Activated T-helper 1 cell treated with anti-CD3 and anti-CD28 coated beads, Interleukin-12 subunit alpha, Interleukin-12 subunit beta, Interleukin-2, Interleukin-4 antibody, amounts not matched to agents 30 ng/mL and 10 ng/mL and 1 ng/mL, durations not matched to agents 14 hours and 24 hours and 36 hours (primary cell): ENCODE data around the gene CLIC4. TPM values are rescaled to one million over a fixed set of nuclear protein-coding genes. Genes with fewer than 3 reads are reported as not detected.
A peak's percentile ranks its signal among the peaks of the same experiment; 100 is the strongest.
"Not testable (repeated sequence)": the region's sequence is repeated elsewhere in the genome, so short reads cannot be mapped to it uniquely, and the experiment has no call there.

Experiments
- DNase-seq: peaks from one replicate; pipeline ENCODE4 v3.0.0; 2021; ENCODE audit warnings: low spot score
- H3K27ac Mint-ChIP-seq: one replicate; pipeline ENCODE4 v1.8.0; 2021; ENCODE audit warnings: mild to moderate bottlenecking, mixed read lengths
- H3K27me3 Mint-ChIP-seq: one replicate; pipeline ENCODE4 v1.8.0; 2022; ENCODE audit warnings: mild to moderate bottlenecking, moderate library complexity, mixed read lengths; ENCODE audit not compliant: insufficient read depth
- H3K36me3 Mint-ChIP-seq: one replicate; pipeline ENCODE4 v1.8.0; 2021; ENCODE audit warnings: low read depth, mixed read lengths
- H3K4me1 Mint-ChIP-seq: one replicate; pipeline ENCODE4 v1.8.0; 2021; ENCODE audit warnings: low read depth, mixed read lengths
- H3K4me3 Mint-ChIP-seq: one replicate; pipeline ENCODE4 v1.8.0; 2021; ENCODE audit warnings: mild to moderate bottlenecking, moderate library complexity, mixed read lengths
- H3K9me3 Mint-ChIP-seq: one replicate; pipeline ENCODE4 v1.8.0; 2021; ENCODE audit warnings: mixed read lengths
- intact Hi-C: fragments of 100-400 bp; cut with micrococcal nuclease; formaldehyde crosslinking; loops from one replicate; pipeline ENCODE4 v1.15.1; 2024
- total RNA-seq: library from RNA; stranded (reverse); gene quantifications from 2 replicates; pipeline ENCODE4 v1.2.3, GENCODE V29; 2022

Gene CLIC4
- total RNA-seq, 1 donor from 2014 or later, result 16.8 TPM

DNA sequence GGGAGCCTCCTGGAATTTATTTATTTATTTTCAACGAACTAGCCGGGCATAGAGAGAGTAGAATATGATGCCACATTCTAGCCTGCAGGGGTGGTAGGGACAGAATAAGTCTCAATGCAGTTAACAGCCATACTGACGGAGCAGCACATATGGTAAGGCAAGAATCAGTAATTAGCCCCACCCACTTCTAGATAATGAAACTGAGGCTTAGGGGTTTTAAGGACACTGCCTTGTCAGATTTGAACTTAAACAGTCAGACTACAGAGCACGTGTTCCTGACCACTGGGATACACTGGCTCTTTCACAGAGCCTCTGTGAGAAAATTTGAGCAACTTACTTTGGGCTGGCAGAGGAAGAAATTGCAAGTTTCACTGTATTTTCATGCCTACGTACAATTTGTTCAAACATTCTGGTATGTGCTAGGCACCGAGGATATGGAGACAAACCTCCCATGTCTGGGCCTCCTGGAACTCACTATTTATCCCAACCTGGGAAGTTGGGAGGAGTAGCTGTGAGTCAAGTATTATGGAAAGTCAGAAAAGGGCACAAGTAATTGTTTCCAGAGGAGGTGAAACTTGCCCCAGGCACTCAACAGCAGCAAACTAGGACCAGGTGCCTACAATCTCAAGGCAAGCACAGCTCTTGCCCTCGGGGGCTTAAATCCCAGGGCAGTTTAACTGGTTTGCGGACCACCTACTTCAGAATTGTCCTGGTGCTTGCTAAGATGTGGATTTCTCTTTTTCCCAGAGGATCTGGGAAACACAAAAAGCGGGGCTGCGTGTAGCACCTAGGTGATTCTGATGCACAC is 1.6 kb upstream of the CLIC4 start:
- H3K4me1 Mint-ChIP-seq, result peaks cover 47% of the 10 kb centered on the region

DNA sequence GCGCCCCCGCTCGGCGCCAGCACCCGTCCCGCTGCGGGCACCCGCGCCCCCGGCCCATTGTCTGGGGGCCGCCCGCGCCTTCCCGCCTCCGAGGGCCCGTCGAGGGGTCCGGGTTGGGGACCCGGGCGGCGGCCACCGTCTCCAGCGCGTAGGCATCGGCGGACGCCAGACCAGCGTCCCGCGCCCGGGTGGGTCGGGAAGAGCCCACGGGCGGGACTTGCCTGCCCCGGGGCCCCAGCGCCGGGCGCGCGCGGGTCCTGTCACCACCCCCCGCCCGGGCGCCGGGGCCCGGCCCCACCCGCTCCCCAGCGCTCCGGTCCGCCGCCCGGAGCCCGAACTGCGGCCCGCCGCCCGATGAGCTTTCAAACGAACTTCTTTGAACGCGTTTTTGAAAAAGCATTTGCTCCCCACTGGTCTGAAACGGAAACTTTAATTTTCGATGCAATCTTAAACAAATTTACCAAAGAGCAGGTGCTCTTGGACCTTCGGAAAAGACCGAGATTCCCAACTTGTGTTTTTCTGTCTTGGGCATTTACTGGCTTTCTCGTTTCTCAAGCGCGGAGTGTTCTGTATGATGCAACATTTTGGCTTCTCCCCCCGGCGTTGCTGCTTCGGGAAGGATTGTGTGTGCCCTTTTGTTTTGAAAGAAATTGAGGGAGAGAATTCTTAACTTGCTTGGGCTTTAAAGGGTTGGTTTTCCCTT is 615 bp downstream of the CLIC4 start:
- intact Hi-C loops, result loop anchor here (1.0 to 10.0 kb wide), 11 partner anchors 15 to 789 kb away; partner anchors contain the start of genes IFNLR1, NIPAL3, PNRC2 and RCAN3
- Mint-ChIP-seq H3K36me3 (peaks cover 11% of the 10 kb centered on the region), H3K4me3 (peak overlapping the region; percentile 93), H3K9me3 (no peaks in the 10 kb centered on the region), H3K4me1 (peaks cover 60% of the 10 kb centered on the region), H3K27ac (peak overlapping the region; percentile 91), H3K27me3 (peaks cover 2% of the 10 kb centered on the region)
- peak; percentile 27 for DNase-seq

More for the DNA sequence above, 1.6 kb upstream of the CLIC4 start:
- DNase-seq, result no peak
- intact Hi-C loops, result loop anchor here (2.0 to 10.0 kb wide), 7 partner anchors 13 to 559 kb away; partner anchors contain the start of genes IFNLR1, NIPAL3 and STPG1
- Mint-ChIP-seq H3K27ac (peak overlapping the region; percentile 44), H3K9me3 (no peaks in the 10 kb centered on the region), H3K36me3 (peaks cover 5% of the 10 kb centered on the region), H3K4me3 (peak overlapping the region; percentile 62), H3K27me3 (peaks cover 2% of the 10 kb centered on the region)

DNA sequence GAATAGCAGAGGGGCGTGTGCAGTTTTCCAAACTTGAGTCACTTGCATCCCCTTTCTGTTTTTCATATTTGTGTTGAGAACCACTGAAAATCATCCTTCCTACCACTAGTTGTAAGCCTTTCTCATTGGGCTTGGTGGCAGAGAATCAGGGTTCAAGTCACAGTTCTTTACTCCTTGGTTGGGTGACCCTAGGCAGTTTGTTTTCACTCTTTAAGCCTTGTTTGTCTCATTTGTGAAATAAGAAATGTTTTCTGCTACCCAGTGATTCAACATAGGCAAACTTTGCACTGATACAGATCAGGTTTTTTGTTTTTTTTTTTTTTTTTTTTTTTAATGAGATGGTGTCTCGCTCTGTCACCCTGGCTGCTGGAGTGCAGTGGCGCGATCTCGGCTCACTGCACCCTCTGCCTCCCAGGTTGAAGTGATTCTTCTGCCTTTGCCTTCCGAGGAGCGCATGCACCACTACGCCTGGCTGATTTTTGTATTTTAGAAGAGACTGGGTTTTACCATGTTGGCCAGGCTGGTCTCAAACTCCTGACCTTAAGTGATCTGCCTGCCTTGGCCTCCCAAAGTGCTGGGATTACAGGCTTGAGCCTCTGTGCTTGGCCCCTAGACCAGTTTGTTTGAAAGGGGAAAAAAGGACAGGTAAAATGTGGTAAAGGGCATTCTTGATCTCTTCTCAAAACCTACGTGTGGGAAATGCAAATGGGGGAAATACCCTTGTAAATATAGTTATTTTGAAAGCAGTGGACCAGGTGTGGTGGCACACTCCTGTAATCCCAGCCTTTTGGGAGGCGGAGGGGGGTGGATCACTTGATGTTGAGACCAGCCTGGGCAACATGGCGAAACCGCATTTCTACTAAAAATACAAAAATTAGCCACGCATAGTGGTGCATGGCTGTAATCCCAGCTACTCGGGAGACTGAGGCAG is 3.2 kb downstream of the CLIC4 start:
- intact Hi-C loops, result loop anchor here (5.0 to 10.0 kb wide), 5 partner anchors 211 to 791 kb away; partner anchors contain the start of genes IFNLR1, NIPAL3, PNRC2 and RCAN3
- H3K4me3 Mint-ChIP-seq, result peak overlapping the region; percentile 59
- peaks cover 43% of the 10 kb centered on the region for H3K4me1 Mint-ChIP-seq
- H3K36me3 Mint-ChIP-seq, result peaks cover 11% of the 10 kb centered on the region
- H3K27me3 Mint-ChIP-seq, result no peaks in the 10 kb centered on the region
- H3K9me3 Mint-ChIP-seq, result no peaks in the 10 kb centered on the region
- no peak for DNase-seq
- H3K27ac Mint-ChIP-seq, result peak overlapping the region; percentile 52

DNA sequence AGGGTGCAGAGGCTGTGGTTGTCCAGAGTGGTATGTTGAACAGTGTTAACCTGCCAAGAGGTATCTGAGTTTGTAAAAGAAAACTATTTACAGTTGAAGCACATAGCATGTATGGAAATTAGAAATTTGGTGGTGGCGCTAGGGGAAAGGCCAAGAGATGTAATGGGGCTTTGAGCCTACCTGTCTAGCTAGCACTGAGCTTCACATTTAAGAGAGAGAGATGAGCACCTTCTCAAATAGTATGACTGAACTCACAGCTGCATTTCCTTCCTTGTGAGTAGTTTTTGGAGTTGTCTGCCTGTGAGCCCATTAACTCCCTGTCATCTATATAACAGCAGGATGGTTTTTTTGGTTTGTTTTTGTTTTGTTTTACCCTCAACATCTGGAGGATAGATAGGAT is 4.0 kb downstream of the CLIC4 start:
- no peaks in the 10 kb centered on the region for H3K27me3 Mint-ChIP-seq
- peaks cover 36% of the 10 kb centered on the region for H3K4me1 Mint-ChIP-seq
- no peak overlapping the region for H3K27ac Mint-ChIP-seq
- intact Hi-C loops, result loop anchor here (5.0 to 10.0 kb wide), 5 partner anchors 212 to 792 kb away; partner anchors contain the start of genes IFNLR1, NIPAL3, PNRC2 and RCAN3
- H3K36me3 Mint-ChIP-seq, result peaks cover 11% of the 10 kb centered on the region
- no peak for DNase-seq
- no peaks in the 10 kb centered on the region for H3K9me3 Mint-ChIP-seq
- H3K4me3 Mint-ChIP-seq, result no peak overlapping the region

DNA sequence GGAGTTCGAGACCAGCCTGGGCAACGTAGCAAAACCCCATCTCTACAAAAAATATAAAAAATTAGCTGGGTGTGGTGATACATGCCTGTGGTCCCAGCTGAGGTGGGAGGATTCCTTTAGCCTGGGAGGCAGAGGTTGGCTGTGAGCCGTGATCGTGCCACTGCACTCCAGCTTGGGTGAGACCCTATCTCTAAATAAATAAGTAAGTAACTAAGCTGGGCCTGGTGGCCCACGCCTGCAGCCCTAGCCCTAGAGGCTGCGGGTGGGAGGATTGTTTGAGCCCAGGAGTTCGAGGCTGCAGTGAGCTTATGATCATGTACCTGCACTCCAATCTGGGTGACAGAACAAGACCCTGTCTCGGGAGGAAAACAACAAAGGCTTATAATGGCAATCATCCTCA is 4.6 kb downstream of the CLIC4 start:
- H3K27me3 Mint-ChIP-seq, result no peaks in the 10 kb centered on the region
- no peaks in the 10 kb centered on the region for H3K9me3 Mint-ChIP-seq
- no peak overlapping the region for H3K27ac Mint-ChIP-seq
- no peak for DNase-seq
- peaks cover 36% of the 10 kb centered on the region for H3K4me1 Mint-ChIP-seq
- no peak overlapping the region for H3K4me3 Mint-ChIP-seq
- intact Hi-C loops, result loop anchor here (5.0 to 10.0 kb wide), 5 partner anchors 213 to 793 kb away; partner anchors contain the start of genes IFNLR1, NIPAL3, PNRC2 and RCAN3
- peaks cover 11% of the 10 kb centered on the region for H3K36me3 Mint-ChIP-seq

DNA sequence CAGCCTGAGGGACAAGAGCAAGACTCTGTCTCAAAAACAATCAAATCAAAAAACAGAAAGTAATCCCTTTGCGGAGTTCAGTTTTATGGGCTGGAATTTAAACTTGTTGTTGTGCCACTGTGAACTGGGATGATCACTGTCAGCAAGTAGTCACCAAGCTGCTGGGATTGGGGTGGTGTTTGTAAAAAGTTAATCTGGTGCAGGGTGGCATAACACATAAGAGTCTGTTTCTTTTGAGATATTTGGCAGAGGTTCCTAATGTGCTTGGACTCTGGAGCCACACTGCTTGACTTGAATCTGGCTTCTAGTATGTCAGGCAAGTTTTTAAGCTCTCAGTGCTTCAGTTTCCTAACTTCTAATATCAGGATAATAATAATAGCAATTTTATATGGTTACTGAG is 6.6 kb downstream of the CLIC4 start:
- Mint-ChIP-seq H3K9me3 (no peaks in the 10 kb centered on the region), H3K27me3 (no peaks in the 10 kb centered on the region), H3K36me3 (peaks cover 7% of the 10 kb centered on the region), H3K4me3 (no peak overlapping the region), H3K27ac (no peak overlapping the region), H3K4me1 (peaks cover 26% of the 10 kb centered on the region)
- no peak for DNase-seq
- intact Hi-C loops, result no loop called here

GRCh38 chr1:24752305-24752704 is 7.1 kb downstream of the CLIC4 start:
- intact Hi-C loops, result no loop called here
- Mint-ChIP-seq H3K27ac (no peak overlapping the region), H3K4me3 (no peak overlapping the region), H3K4me1 (peaks cover 24% of the 10 kb centered on the region), H3K36me3 (peaks cover 7% of the 10 kb centered on the region), H3K9me3 (no peaks in the 10 kb centered on the region), H3K27me3 (no peaks in the 10 kb centered on the region)
- no peak for DNase-seq

GRCh38 chr1:24754229-24754628 is 9.0 kb downstream of the CLIC4 start:
- H3K27me3 Mint-ChIP-seq, result no peaks in the 10 kb centered on the region
- peaks cover 8% of the 10 kb centered on the region for H3K4me1 Mint-ChIP-seq
- H3K27ac Mint-ChIP-seq, result no peak overlapping the region
- peaks cover 5% of the 10 kb centered on the region for H3K36me3 Mint-ChIP-seq
- H3K9me3 Mint-ChIP-seq, result no peaks in the 10 kb centered on the region
- H3K4me3 Mint-ChIP-seq, result no peak overlapping the region
- intact Hi-C loops, result no loop called here
- DNase-seq, result no peak

- H3K9me3 Mint-ChIP-seq, H3K36me3 Mint-ChIP-seq, H3K27me3 Mint-ChIP-seq, H3K27ac Mint-ChIP-seq, H3K4me1 Mint-ChIP-seq, intact Hi-C loops, H3K4me3 Mint-ChIP-seq, DNase-seq: not testable (repeated sequence)
These were observed 10.1 kb downstream of the CLIC4 start for GRCh38 chr1:24755323-24755722.

DNA sequence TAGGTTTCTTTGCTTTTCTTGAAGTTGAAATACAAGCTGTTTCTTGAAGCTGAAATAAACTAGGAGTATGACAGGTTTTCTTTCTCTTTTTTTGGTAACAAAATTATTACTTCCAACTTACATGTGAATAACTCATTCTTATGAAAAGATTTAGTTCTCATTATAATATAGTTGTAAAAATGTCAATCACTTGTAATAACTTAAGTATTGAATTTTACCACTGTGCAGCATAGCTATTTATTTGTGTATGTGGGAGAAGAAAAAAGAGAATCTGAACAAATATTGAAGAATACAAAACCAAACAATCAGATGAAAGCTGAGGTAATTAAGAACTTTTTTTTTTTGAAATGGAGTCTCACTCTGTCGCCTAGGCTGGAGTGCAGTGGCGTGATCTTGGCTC is 11.1 kb downstream of the CLIC4 start:
- no peaks in the 10 kb centered on the region for H3K27me3 Mint-ChIP-seq
- DNase-seq, result no peak
- H3K4me1 Mint-ChIP-seq, result no peaks in the 10 kb centered on the region
- H3K36me3 Mint-ChIP-seq, result no peaks in the 10 kb centered on the region
- H3K27ac Mint-ChIP-seq, result no peak overlapping the region
- H3K4me3 Mint-ChIP-seq, result no peak overlapping the region
- no peaks in the 10 kb centered on the region for H3K9me3 Mint-ChIP-seq
- intact Hi-C loops, result no loop called here

- H3K4me1 Mint-ChIP-seq, result no peaks in the 10 kb centered on the region
- no peaks in the 10 kb centered on the region for H3K27me3 Mint-ChIP-seq
- no peak overlapping the region for H3K4me3 Mint-ChIP-seq
- no peak for DNase-seq
- intact Hi-C loops, result no loop called here
- H3K27ac Mint-ChIP-seq, result no peak overlapping the region
- H3K36me3 Mint-ChIP-seq, result no peaks in the 10 kb centered on the region
- no peaks in the 10 kb centered on the region for H3K9me3 Mint-ChIP-seq
These were observed 14.2 kb downstream of the CLIC4 start for GRCh38 chr1:24759492-24759891.

DNA sequence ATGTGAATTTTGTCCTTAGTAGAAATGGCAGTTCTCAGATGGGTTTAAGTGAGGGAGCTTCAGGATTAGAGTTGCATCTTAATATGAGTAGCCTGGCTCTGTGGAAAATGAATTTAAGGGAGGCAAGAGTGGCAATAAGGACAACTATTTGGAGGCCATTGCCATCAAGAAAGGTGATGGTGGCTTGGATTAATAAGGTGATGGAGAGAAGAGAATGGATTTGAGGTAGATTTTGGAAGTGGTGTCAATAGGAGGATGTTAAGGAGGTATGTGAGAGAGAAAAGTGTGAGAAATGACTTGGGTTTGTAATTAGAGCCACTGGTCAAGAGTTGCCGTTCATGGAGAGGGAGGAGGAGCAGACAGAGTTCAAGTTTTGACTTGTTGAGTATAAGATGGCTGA is 16.3 kb downstream of the CLIC4 start:
- DNase-seq, result no peak
- no peaks in the 10 kb centered on the region for H3K4me1 Mint-ChIP-seq
- no peaks in the 10 kb centered on the region for H3K36me3 Mint-ChIP-seq
- no peaks in the 10 kb centered on the region for H3K9me3 Mint-ChIP-seq
- intact Hi-C loops, result no loop called here
- H3K27me3 Mint-ChIP-seq, result no peaks in the 10 kb centered on the region
- H3K4me3 Mint-ChIP-seq, result no peak overlapping the region
- H3K27ac Mint-ChIP-seq, result no peak overlapping the region
